ENCODE data around the gene NEU4.
"Not testable (repeated sequence)": the region's sequence is repeated elsewhere in the genome, so short reads cannot be mapped to it uniquely, and the experiment has no call there.

Gene NEU4

DNA sequence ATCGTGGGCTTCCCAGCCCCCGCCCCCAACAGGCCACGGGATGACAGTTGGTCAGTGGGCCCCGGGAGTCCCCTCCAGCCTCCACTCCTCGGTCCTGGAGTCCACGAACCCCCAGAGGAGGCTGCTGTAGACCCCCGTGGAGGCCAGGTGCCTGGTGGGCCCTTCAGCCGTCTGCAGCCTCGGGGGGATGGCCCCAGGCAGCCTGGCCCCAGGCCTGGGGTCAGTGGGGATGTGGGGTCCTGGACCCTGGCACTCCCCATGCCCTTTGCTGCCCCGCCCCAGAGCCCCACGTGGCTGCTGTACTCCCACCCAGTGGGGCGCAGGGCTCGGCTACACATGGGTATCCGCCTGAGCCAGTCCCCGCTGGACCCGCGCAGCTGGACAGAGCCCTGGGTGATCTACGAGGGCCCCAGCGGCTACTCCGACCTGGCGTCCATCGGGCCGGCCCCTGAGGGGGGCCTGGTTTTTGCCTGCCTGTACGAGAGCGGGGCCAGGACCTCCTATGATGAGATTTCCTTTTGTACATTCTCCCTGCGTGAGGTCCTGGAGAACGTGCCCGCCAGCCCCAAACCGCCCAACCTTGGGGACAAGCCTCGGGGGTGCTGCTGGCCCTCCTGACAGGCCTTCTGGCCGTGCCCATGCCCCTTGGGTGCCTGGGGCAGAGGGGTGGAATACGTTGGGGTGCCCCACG lies 7.6 kb downstream of the NEU4 start:
- POLR2A ChIA-PET = no interaction called here
- CTCF ChIA-PET = interaction anchor here (0.7 kb wide), 1 partner anchor 34 kb away, joined by 3 read pairs; no protein-coding TSS in a partner anchor

GRCh38 chr2:241817126-241817820 lies 8.3 kb downstream of the NEU4 start:
- Histone ChIP-seq H3K36me3 (ENCODE audit: control insufficient read depth in 4 of 4, insufficient read depth in 4 of 4, low read length in 3 of 4) (no peaks in the 10 kb centered on the region), H3K27me3 (replicated peaks in 2 of 5; ENCODE audit: control insufficient read depth in 4 of 5, insufficient read depth in 5 of 5, low read length in 4 of 5) (peaks cover 0 to 2% (median 0%) of the 10 kb centered on the region in 5 experiments), H3K9me3 (ENCODE audit: control extremely low read depth in 1 of 5, control insufficient read depth in 4 of 5, insufficient read depth in 2 of 5, low read depth in 1 of 5, low read length in 4 of 5) (no peaks in the 10 kb centered on the region), H3K4me3 (ENCODE audit: control insufficient read depth in 1 of 7, extremely low read depth in 1 of 7, insufficient read depth in 4 of 7, low read depth in 2 of 7, low read length in 6 of 7) (peak overlapping the region in 3 of 7 experiments; percentile 28 to 59 (median 36)), H3K27ac (ENCODE audit: insufficient read depth in 1 of 2, low read depth in 1 of 2, low read length in 2 of 2, poor library complexity in 1 of 2, severe bottlenecking in 2 of 2) (no peak overlapping the region), H3K4me1 (ENCODE audit: control extremely low read depth in 1 of 4, control insufficient read depth in 4 of 4, insufficient read depth in 4 of 4, low read length in 3 of 4) (peaks cover 0 to 57% (median 26%) of the 10 kb centered on the region in 4 experiments)
- CTCF ChIA-PET = interaction anchor here (0.7 kb wide), 1 partner anchor 33 kb away, joined by 3 read pairs; no protein-coding TSS in a partner anchor
- DNase-seq = peak in 1 of 3 donors; percentile 36
- WGBS (ENCODE audit: insufficient coverage) = 13% methylated on average over 11 of the region's 16 CpGs
- POLR2A ChIA-PET = no interaction called here

More for the DNA sequence above, 7.6 kb downstream of the NEU4 start:
- H3K9me3 ChIP-seq (ENCODE audit: control extremely low read depth in 1 of 5, control insufficient read depth in 4 of 5, insufficient read depth in 2 of 5, low read depth in 1 of 5, low read length in 4 of 5) = no peaks in the 10 kb centered on the region
- peaks cover 0 to 2% (median 0%) of the 10 kb centered on the region in 5 experiments for H3K27me3 ChIP-seq (replicated peaks in 2 of 5; ENCODE audit: control insufficient read depth in 4 of 5, insufficient read depth in 5 of 5, low read length in 4 of 5)
- no peak overlapping the region for H3K4me3 ChIP-seq (ENCODE audit: control insufficient read depth in 1 of 7, extremely low read depth in 1 of 7, insufficient read depth in 4 of 7, low read depth in 2 of 7, low read length in 6 of 7)
- H3K4me1 ChIP-seq (ENCODE audit: control extremely low read depth in 1 of 4, control insufficient read depth in 4 of 4, insufficient read depth in 4 of 4, low read length in 3 of 4) = peaks cover 0 to 50% (median 22%) of the 10 kb centered on the region in 4 experiments
- no peaks in the 10 kb centered on the region for H3K36me3 ChIP-seq (ENCODE audit: control insufficient read depth in 4 of 4, insufficient read depth in 4 of 4, low read length in 3 of 4)
- no peak for DNase-seq
- 91% methylated on average over 26 of the region's 33 CpGs for WGBS (ENCODE audit: insufficient coverage)
- H3K27ac ChIP-seq (ENCODE audit: insufficient read depth in 1 of 2, low read depth in 1 of 2, low read length in 2 of 2, poor library complexity in 1 of 2, severe bottlenecking in 2 of 2) = no peak overlapping the region

GRCh38 chr2:241817821-241818215 lies 8.8 kb downstream of the NEU4 start:
- H3K36me3 ChIP-seq (ENCODE audit: control insufficient read depth in 4 of 4, insufficient read depth in 4 of 4, low read length in 3 of 4); H3K4me3 ChIP-seq (ENCODE audit: control insufficient read depth in 1 of 7, extremely low read depth in 1 of 7, insufficient read depth in 4 of 7, low read depth in 2 of 7, low read length in 6 of 7); CTCF ChIA-PET; H3K27me3 ChIP-seq (replicated peaks in 2 of 5; ENCODE audit: control insufficient read depth in 4 of 5, insufficient read depth in 5 of 5, low read length in 4 of 5); H3K27ac ChIP-seq (ENCODE audit: insufficient read depth in 1 of 2, low read depth in 1 of 2, low read length in 2 of 2, poor library complexity in 1 of 2, severe bottlenecking in 2 of 2); POLR2A ChIA-PET; DNase-seq; H3K9me3 ChIP-seq (ENCODE audit: control extremely low read depth in 1 of 5, control insufficient read depth in 4 of 5, insufficient read depth in 2 of 5, low read depth in 1 of 5, low read length in 4 of 5): not testable (repeated sequence)
- WGBS (ENCODE audit: insufficient coverage) = 70% methylated on average over 8 of the region's 10 CpGs
- peaks cover 0 to 57% (median 26%) of the 10 kb centered on the region in 4 experiments for H3K4me1 ChIP-seq (ENCODE audit: control extremely low read depth in 1 of 4, control insufficient read depth in 4 of 4, insufficient read depth in 4 of 4, low read length in 3 of 4)

- Histone ChIP-seq H3K36me3 (ENCODE audit: control insufficient read depth in 4 of 4, insufficient read depth in 4 of 4, low read length in 3 of 4) (no peaks in the 10 kb centered on the region), H3K4me1 (ENCODE audit: control extremely low read depth in 1 of 4, control insufficient read depth in 4 of 4, insufficient read depth in 4 of 4, low read length in 3 of 4) (peaks cover 0 to 56% (median 26%) of the 10 kb centered on the region in 4 experiments), H3K4me3 (ENCODE audit: control insufficient read depth in 1 of 7, extremely low read depth in 1 of 7, insufficient read depth in 4 of 7, low read depth in 2 of 7, low read length in 6 of 7) (no peak overlapping the region), H3K27ac (ENCODE audit: insufficient read depth in 1 of 2, low read depth in 1 of 2, low read length in 2 of 2, poor library complexity in 1 of 2, severe bottlenecking in 2 of 2) (no peak overlapping the region), H3K27me3 (replicated peaks in 2 of 5; ENCODE audit: control insufficient read depth in 4 of 5, insufficient read depth in 5 of 5, low read length in 4 of 5) (peaks cover 0 to 2% (median 0%) of the 10 kb centered on the region in 5 experiments), H3K9me3 (ENCODE audit: control extremely low read depth in 1 of 5, control insufficient read depth in 4 of 5, insufficient read depth in 2 of 5, low read depth in 1 of 5, low read length in 4 of 5) (no peaks in the 10 kb centered on the region)
- 71% methylated on average over 23 of the region's 25 CpGs for whole genome bisulfite sequencing (ENCODE audit: insufficient coverage)
- DNase-seq = peak in 2 of 3 donors; percentile 38 to 46
- POLR2A ChIA-PET = no interaction called here
- CTCF ChIA-PET = no interaction called here
Measured at GRCh38 chr2:241818229-241818942, 9.4 kb downstream of the NEU4 start.

- Histone ChIP-seq H3K27ac (ENCODE audit: insufficient read depth in 1 of 2, low read depth in 1 of 2, low read length in 2 of 2, poor library complexity in 1 of 2, severe bottlenecking in 2 of 2) (no peak overlapping the region), H3K4me1 (ENCODE audit: control extremely low read depth in 1 of 4, control insufficient read depth in 4 of 4, insufficient read depth in 4 of 4, low read length in 3 of 4) (peaks cover 0 to 51% (median 24%) of the 10 kb centered on the region in 4 experiments), H3K4me3 (ENCODE audit: control insufficient read depth in 1 of 7, extremely low read depth in 1 of 7, insufficient read depth in 4 of 7, low read depth in 2 of 7, low read length in 6 of 7) (no peak overlapping the region), H3K27me3 (replicated peaks in 2 of 5; ENCODE audit: control insufficient read depth in 4 of 5, insufficient read depth in 5 of 5, low read length in 4 of 5) (peaks cover 0 to 2% (median 0%) of the 10 kb centered on the region in 5 experiments), H3K36me3 (ENCODE audit: control insufficient read depth in 4 of 4, insufficient read depth in 4 of 4, low read length in 3 of 4) (no peaks in the 10 kb centered on the region), H3K9me3 (ENCODE audit: control extremely low read depth in 1 of 5, control insufficient read depth in 4 of 5, insufficient read depth in 2 of 5, low read depth in 1 of 5, low read length in 4 of 5) (no peaks in the 10 kb centered on the region)
- POLR2A ChIA-PET = no interaction called here
- no peak for DNase-seq
- WGBS (ENCODE audit: insufficient coverage) = 87% methylated on average over 9 of the region's 10 CpGs
- CTCF ChIA-PET = no interaction called here
Measured at GRCh38 chr2:241818943-241819270, 9.9 kb downstream of the NEU4 start.

DNA sequence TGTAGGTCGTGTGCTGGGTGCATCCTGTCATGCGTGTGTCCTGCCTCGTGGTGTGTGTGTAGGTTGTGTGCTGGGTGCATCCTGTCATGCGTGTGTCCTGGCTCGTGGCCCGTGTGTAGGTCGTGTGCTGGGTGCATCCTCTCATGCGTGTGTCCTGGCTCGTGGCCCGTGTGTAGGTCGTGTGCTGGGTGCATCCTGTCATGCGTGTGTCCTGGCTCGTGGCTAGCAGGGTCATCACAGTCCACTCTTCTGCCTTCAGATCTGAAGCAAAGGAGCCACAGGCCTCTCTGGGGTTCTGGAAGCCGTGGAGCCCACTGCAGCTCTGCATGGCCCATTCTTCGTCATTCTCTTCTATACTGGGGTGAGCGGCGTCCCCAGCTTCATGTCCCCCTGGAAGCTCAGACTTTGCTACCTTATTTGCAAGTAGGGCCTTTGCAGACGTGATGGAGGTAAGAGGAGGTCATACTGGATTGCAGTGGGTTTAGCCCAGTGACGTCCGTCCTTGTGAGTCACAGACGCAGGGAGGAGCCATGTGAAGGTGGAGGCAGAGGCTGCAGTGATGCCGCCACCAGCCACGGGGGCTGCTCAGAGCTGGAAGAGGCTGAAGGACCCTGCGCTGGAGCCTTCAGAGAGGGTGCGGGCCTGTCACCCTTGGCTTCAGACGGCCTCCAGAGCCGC lies 11.1 kb downstream of the NEU4 start:
- POLR2A ChIA-PET; H3K27me3 ChIP-seq (replicated peaks in 2 of 5; ENCODE audit: control insufficient read depth in 4 of 5, insufficient read depth in 5 of 5, low read length in 4 of 5): not testable (repeated sequence)

More for the DNA sequence above, 11.1 kb downstream of the NEU4 start:
- peaks cover 0 to 46% (median 21%) of the 10 kb centered on the region in 4 experiments for H3K4me1 ChIP-seq (ENCODE audit: control extremely low read depth in 1 of 4, control insufficient read depth in 4 of 4, insufficient read depth in 4 of 4, low read length in 3 of 4)
- H3K4me3 ChIP-seq (ENCODE audit: control insufficient read depth in 1 of 7, extremely low read depth in 1 of 7, insufficient read depth in 4 of 7, low read depth in 2 of 7, low read length in 6 of 7); DNase-seq; H3K9me3 ChIP-seq (ENCODE audit: control extremely low read depth in 1 of 5, control insufficient read depth in 4 of 5, insufficient read depth in 2 of 5, low read depth in 1 of 5, low read length in 4 of 5); H3K27ac ChIP-seq (ENCODE audit: insufficient read depth in 1 of 2, low read depth in 1 of 2, low read length in 2 of 2, poor library complexity in 1 of 2, severe bottlenecking in 2 of 2); H3K36me3 ChIP-seq (ENCODE audit: control insufficient read depth in 4 of 4, insufficient read depth in 4 of 4, low read length in 3 of 4): not testable (repeated sequence)
- CTCF ChIA-PET = interaction anchor here (1.0 to 1.6 kb wide), 2 partner anchors 11 to 12 kb away, joined by 3 read pairs; partner anchors contain the start of gene NEU4
- 93% methylated on average over 23 of the region's 27 CpGs for WGBS (ENCODE audit: insufficient coverage)

Measured in common myeloid progenitor, CD34-positive (primary cell).